Medulla oblongata (tissue), 1 donor: Measurements from ENCODE around the gene AMN1.

Experiments used
- DNase-seq: peaks from one replicate; pipeline ENCODE4 v3.0.0-alpha.2; 2015; ENCODE audit errors: extremely low spot score

The AMN1 gene

DNA sequence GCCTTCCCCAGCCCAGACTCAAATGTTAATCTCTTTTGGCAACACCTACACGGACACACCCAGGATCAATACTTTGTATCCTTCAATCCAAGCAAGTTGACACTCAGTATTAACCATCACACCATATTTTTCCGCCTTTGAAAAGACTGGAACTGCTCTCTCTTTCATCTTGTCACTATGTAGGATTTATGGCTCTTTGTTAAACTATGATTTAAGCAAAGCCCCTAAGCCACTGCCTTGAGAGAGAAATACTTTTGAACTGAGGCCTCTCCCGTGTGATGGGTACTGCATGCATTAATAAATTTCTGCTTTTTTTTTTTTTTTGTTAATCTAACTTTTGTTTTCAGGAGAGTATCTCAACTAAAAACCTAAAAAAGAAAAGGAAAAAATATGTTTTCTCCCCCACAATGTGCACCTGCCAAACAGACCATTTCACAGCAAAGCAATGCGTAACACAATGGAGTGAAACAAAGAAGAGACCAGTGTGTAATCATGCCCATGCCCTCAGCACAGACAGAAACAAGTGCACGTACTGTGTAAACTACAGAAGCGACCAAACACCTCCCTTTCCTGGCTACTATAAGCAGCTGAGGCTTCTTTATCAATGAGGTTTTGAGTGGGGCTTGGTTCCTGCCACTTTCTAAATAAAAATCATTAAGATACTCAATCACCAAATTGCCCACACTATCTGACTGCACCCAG, 97.6 kb downstream of the AMN1 start:
- DNase-seq: no peak

DNA sequence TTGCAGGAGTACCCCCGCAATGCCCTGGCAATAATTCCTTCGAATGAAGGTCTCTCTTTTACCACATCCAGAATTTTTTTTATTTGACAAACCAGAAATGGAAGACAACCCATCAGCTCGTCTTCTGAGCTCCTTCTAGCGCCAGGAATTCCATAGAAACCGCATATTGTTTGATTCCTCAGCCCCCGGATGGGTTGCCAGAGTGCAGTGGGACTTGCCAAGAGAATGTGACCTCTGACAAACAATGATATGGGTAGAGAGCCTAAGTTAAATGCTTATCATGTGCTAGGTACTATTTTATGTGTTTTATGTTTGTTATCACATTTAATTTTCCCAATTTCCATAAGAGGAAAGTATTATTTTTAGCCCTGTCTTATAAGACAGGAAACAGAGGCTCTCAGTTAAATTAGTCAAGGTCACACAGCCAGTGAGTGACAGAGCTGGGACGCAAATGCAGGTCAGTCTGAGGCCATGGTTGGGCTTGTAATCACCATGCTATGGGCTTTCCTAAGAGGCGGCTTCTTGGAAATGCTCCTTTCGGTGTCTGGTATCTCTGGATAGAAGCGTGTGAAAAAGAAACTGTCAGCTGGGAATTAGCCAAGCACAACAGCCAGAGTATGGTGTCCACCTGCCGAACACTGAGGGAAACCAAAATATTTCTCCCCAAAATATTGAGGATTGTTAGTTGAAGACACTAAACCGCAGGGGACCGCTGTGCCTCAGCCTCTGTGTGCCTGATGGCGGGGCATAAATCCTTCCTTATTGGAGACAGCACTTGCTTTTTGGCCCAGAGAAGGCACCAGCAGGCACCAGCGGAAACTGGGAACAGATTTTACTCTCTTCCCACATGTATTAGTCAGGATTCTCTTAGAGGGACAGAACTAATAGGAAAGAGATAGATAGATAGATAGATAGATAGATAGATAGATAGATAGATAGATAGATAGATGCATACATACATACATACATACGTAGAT, 98.8 kb downstream of the AMN1 start:
- DNase-seq: no peak

DNA sequence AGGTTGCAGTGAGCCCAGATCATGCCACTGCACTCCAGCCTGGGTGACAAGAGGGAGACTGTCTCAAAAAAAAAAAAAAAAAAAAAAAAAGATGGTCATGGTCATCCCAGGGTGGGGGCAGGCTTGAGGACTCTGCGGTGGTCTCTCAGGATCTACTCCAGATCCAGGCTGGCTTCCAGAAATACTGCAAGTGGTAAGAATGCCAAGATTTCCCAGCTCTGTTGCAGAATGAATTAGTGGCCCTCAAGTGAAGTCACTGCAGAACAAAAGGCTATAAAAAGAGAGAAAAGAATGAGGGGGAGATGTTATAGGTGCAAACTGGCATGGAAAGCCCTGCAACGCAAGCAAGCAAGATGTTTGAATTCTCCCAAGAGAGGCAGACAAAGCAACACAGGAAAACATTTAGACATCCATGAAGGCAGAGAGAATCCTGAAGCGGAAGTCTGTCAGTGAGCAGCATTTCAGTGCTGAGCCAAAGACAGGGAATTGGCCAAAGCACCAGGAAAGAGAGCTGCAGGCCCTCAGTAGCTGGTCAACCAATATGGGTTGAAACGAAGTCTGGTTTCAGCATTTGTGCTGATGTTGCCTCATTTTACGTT, 101.3 kb downstream of the AMN1 start:
- DNase-seq: no peak

DNA sequence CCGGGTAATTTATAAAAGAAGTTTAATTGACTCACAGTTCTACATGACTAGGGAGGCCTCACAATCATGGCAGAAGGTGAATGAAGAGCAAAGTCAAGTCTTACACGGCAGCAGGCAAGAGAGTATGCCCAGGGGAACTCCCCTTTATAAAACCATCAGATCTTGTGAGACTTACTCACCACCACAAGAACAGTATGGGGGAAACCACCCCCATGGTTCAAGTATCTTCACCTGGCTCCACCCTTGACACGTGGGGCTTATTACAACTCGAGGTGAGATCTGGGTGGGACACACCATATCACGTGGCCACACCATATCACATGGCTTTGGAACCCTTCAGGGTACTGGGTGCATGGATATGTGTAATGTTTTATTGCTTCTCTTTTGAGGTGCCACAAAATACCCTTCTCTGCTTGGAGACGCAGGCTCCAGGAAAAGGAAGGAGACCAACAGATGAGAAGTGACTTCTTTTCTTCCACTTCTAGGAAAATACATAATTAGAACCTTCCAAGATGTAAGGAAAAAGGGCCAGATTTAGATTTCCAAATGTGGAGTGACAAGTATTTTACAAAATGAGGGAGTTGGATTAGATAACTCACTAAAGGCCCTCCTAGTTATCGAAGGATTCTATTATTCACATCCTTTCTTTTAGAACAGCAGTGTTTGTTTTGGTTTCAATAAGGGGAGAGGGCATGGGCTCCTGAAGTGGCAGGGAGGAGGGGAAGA, 102.4 kb downstream of the AMN1 start:
- DNase-seq: no peak

DNA sequence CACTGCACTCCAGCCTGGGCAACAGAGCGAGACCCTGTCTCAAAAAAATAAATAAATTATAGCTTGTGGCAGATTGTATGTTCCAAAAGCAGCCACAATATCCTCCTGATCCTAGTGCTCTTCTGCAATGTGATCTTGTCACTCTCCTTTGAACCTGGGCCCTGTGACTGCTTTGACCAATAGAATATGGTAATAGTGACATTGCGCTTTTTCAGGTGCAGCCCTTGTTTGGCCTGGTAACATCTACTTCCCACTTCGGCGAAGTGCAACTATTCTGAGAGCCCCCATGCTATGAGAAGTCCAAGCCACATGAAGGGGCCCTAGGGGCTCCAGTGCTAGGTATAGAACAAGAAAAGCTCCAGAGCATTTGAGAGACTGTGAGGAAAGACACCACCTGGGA, 106.8 kb downstream of the AMN1 start:
- no peak for DNase-seq
